Cardiac muscle cell (in vitro differentiated cells and primary cell): ENCODE measurements around the gene VCX3B. TPM values are rescaled to one million over a fixed set of nuclear protein-coding genes. Genes with fewer than 3 reads are reported as not detected.
"Not testable (repeated sequence)": the region's sequence is repeated elsewhere in the genome, so short reads cannot be mapped to it uniquely, and the experiment has no call there.

Source experiments
- DNase-seq, 2 donors: peaks; one replicate each; pipeline versions ENCODE4 v3.0.0 to v3.0.0-alpha.2; 2010 to 2017; ENCODE audit warnings: low read depth in 1 of 2, low spot score in 1 of 2
- H3K27ac ChIP-seq: fragments of 200-600 bp; sonication (generic); 2 replicates; pipeline ENCODE4 v1.5.1; 2016
- H3K27me3 ChIP-seq: fragments of 200-600 bp; sonication (generic); 2 replicates; pipeline ENCODE4 v1.6.0; 2016; ENCODE audit warnings: control low read depth
- H3K36me3 ChIP-seq: fragments of 200-600 bp; sonication (generic); 2 replicates; pipeline ENCODE4 v1.5.1; 2016; ENCODE audit warnings: control low read depth
- H3K4me1 ChIP-seq: fragments of 200-600 bp; sonication (generic); 2 replicates; pipeline ENCODE4 v1.8.1; 2017; ENCODE audit warnings: low read depth, mild to moderate bottlenecking, mixed run types
- H3K4me3 ChIP-seq: fragments of 200-600 bp; sonication (generic); 2 replicates; pipeline ENCODE4 v1.5.1; 2016; ENCODE audit warnings: mild to moderate bottlenecking
- H3K9me3 ChIP-seq: fragments of 200-600 bp; sonication (generic); 2 replicates; pipeline ENCODE4 v1.5.1; 2017; ENCODE audit warnings: low read depth, mild to moderate bottlenecking, control low read depth
- polyA plus RNA-seq: library from polyadenylated mRNA; unstranded; fragments of >200 nt; fragmentation: Nextera tagmentation; extraction: Ambion mirVana; gene quantifications from 2 replicates; pipeline ENCODE4 v1.2.1, GENCODE V29; 2016
- total RNA-seq: library from RNA; depleted of rRNA; stranded (reverse); fragments of >200 nt; gene quantifications from 2 replicates; pipeline ENCODE4 v1.2.3, GENCODE V29; 2016
- TF ChIP-seq, protein P1 (sequence below): IDR thresholded peaks from 2 replicates; pipeline ENCODE4 v1.5.1; 2012; ENCODE audit warnings: low read depth, mild to moderate bottlenecking, low read length

The VCX3B gene
- total and polyA plus RNA-seq, 2 experiments from 2014 or later: 0.35 to 1.3 TPM

DNA sequence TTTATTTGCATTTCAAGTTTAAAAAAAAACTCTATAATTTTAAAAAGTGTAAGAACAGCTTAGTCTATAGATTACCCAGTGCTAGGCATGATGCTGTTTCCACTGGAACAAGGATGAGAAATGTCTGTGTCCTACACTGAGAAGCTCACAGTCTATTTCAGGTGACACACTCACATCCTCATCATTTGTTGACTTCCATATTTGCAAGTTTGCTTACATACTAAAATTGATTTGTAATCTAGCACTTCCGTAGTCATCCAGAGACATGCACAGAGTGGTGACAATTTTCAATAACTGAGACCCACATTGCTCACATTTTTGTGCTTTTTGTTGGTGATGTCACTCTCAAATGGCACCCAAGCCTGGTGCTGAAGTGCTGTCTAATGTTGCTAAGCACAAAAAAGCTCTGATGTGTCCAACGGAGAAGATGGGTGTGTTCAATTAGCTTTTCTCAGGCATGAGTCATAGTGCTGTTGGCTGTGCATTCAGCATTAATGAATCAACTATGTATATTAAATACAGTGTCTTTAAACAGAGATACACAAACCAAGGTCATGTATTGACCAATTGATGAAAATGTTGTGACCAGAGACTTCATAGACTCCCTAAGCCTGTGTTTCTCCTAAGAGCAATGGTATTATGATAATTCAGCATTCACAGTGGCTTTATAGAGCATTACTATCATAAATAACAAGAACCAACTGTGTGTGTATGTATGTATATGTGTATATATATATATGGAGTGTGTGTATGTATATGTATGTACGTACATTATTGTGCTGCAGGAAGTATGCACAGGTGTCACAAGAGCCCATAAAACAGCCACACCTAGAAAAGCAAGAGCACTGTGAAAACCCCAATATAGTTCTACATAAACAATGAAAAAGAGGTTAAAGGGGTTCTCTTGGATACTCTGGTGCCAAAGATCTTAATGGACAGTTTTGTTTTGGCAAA, 31.2 kb upstream of the VCX3B start:
- Histone ChIP-seq H3K27me3 (no peaks in the 10 kb centered on the region), H3K27ac (no peak overlapping the region), H3K36me3 (no peaks in the 10 kb centered on the region), H3K9me3 (no peaks in the 10 kb centered on the region), H3K4me1 (no peaks in the 10 kb centered on the region), H3K4me3 (no peak overlapping the region)
- TF ChIP-seq, protein P1, sequence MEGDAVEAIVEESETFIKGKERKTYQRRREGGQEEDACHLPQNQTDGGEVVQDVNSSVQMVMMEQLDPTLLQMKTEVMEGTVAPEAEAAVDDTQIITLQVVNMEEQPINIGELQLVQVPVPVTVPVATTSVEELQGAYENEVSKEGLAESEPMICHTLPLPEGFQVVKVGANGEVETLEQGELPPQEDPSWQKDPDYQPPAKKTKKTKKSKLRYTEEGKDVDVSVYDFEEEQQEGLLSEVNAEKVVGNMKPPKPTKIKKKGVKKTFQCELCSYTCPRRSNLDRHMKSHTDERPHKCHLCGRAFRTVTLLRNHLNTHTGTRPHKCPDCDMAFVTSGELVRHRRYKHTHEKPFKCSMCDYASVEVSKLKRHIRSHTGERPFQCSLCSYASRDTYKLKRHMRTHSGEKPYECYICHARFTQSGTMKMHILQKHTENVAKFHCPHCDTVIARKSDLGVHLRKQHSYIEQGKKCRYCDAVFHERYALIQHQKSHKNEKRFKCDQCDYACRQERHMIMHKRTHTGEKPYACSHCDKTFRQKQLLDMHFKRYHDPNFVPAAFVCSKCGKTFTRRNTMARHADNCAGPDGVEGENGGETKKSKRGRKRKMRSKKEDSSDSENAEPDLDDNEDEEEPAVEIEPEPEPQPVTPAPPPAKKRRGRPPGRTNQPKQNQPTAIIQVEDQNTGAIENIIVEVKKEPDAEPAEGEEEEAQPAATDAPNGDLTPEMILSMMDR: no peak
- no peak for DNase-seq

DNA sequence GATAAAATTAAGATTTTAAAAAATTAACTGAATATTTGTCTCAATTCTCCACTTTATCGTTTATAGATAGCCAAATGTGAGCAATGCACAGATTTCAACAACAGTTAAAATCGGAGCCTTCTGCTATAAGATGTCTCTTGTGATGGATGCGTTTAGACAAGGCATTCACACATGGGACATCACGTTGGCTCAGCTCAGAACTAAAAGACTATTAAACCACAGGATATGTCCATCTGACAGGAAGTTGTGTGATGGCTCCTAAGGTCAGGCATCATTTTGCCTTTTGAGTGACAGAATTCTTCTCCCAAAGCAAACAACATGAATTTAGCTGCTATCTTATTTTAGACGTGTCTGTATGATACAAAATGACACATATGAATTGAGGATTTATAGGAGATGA, 17.3 kb upstream of the VCX3B start:
- H3K27ac ChIP-seq: no peak overlapping the region
- TF ChIP-seq, protein P1: no peak

DNA sequence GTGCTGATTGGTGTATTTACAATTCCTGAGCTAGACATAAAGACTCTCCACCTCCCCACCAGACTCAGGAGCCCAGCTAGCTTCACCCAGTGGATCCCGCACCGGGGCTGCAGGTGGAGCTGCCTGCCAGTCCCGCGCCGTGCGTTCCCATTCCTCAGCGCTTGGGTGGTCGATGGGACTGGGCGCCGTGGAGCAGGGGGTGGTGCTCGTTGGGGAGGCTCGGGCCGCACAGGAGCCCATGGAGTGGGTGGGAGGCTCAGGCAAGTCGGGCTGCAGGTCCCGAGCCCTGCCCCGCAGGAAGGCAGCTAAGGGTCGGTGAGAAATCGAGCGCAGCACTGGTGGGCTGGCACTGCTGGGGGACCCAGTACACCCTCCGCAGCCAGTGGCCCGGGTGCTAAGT, 12.3 kb upstream of the VCX3B start:
- H3K27me3 ChIP-seq, DNase-seq, H3K4me3 ChIP-seq, H3K9me3 ChIP-seq, H3K27ac ChIP-seq, H3K36me3 ChIP-seq: not testable (repeated sequence)
- H3K4me1 ChIP-seq: peaks cover 13% of the 10 kb centered on the region

More for the DNA sequence above, 17.3 kb upstream of the VCX3B start:
- Histone ChIP-seq H3K9me3 (no peaks in the 10 kb centered on the region), H3K36me3 (no peaks in the 10 kb centered on the region), H3K27me3 (no peaks in the 10 kb centered on the region), H3K4me1 (no peaks in the 10 kb centered on the region), H3K4me3 (no peak overlapping the region)
- no peak for DNase-seq

DNA sequence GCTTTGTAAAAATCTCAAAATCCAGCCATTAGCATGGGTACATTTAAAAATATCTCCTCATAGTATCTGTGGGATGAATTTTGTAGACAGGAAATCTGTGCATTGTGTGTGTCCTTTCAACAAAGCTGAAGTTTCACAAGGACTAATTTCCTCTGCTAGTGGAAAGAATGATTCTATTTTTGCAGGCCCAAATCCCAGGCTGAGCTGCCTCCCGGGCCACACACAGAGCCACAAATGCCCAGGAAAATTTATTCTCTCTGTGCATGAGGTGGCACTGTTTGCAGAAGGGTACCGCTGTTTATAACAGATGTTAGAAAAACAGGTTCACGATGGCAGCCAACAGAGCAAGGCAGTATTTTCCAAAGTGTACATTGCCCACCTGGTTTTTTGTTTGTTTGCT, 11.0 kb upstream of the VCX3B start:
- no peak for DNase-seq
- Histone ChIP-seq H3K4me1 (peaks cover 13% of the 10 kb centered on the region), H3K4me3 (no peak overlapping the region), H3K36me3 (no peaks in the 10 kb centered on the region), H3K27ac (peak overlapping the region; percentile 78), H3K27me3 (no peaks in the 10 kb centered on the region), H3K9me3 (no peaks in the 10 kb centered on the region)
- TF ChIP-seq, protein P1: no peak

DNA sequence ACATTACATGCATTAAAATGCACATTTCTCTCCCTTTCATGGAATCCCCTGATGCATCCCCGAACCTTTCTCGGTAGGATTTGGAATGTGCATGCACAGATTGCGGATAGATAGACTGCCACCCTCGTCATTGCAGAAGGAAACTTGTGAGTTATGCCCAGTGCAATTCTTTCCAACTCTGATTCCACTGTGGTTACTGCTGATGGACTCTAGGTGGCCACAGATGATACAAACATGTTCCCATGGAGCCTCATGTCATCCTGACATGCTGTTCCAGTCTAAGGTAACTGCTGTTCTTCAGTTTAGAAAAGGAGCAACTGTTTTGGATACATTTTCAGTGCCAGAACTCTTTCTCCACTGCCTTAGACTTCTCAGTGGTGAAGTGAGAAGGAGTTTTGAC, 9.1 kb upstream of the VCX3B start:
- DNase-seq: peak in 1 of 2 donors; percentile 4
- H3K4me3 ChIP-seq: no peak overlapping the region
- no peaks in the 10 kb centered on the region for H3K9me3 ChIP-seq
- no peaks in the 10 kb centered on the region for H3K27me3 ChIP-seq
- H3K36me3 ChIP-seq: no peaks in the 10 kb centered on the region
- H3K4me1 ChIP-seq: peaks cover 13% of the 10 kb centered on the region
- TF ChIP-seq, protein P1: peak; percentile 28
- H3K27ac ChIP-seq: no peak overlapping the region

DNA sequence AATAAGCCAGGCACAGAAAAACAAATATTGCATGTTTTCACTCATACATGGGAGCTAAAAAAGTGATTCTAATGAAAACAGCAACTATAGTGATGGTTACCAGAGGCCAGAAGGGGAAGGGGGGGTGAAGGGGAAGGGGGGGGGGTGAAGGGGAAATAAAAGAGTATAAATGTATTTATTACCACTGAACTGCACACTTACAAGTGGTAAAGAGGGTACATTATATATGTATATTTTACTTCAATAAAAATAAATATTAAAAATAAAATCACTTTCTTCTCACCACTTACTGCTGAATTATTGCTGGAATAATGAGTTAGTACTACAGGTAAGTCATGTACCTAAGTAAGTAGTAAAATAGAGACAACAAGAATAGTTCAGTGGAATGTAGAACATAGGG, 2.1 kb upstream of the VCX3B start:
- Histone ChIP-seq H3K27ac (no peak overlapping the region), H3K9me3 (no peaks in the 10 kb centered on the region), H3K4me3 (no peak overlapping the region), H3K4me1 (no peaks in the 10 kb centered on the region), H3K36me3 (no peaks in the 10 kb centered on the region), H3K27me3 (no peaks in the 10 kb centered on the region)
- no peak for DNase-seq
- TF ChIP-seq, protein P1: no peak
